ENCODE measurements around the gene TFPI.

GRCh38 chr2:187528042-187528441 lies 26.2 kb downstream of the TFPI start:
- TF ChIP-seq CTCF (conservative IDR thresholded peaks at IDR 0.05) (no peak), EZH2 (IDR thresholded peaks at IDR 0.05; ENCODE audit: low read depth) (no peak)

Measured in PC-9 (cell line).